ENCODE results near the gene XYLT2.
"Not testable (repeated sequence)": the region's sequence is repeated elsewhere in the genome, so short reads cannot be mapped to it uniquely, and the experiment has no call there.

The XYLT2 gene

DNA sequence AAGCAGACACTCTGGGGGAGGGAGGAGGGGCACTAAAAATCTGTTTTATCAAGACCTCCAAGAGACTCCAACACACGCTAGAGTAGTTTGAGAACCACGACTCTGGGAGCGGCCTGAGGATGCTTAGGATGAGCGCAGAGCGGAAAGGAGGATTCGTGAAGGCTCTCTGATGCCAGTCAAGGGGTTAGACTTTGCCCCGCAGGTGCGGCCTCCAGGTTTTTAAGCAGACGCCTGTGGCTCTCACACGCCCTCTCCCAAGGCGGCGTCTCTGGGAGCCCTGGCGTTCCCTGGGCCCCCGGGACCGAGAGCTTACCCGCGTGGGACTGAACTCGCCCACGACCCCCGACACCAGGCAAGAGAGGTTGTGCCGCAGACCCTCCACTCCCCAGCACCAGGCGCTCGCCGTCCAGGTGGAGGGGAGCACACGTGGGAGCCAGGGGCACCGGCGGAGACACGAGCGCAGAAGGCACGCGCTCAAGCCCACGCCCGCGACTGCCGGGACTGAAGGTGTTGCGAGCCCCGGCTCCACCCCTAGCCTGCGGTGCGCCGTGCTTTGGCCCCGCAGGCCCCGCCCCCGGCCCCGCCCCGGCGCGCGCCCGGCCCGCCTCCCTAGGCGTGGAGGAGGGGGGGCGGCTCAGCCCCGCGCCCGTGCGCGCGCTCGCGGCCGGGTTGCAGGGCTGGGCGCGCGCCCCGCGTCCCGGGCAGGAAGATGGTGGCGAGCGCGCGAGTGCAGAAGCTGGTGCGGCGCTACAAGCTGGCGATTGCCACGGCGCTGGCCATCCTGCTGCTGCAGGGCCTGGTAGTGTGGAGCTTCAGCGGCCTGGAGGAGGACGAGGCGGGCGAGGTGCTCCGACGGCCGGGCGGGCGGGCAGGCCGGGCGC is at the start of gene XYLT2:
TSS of gene XYLT2 (plus strand) at position 695 of the 881 bp plus-strand sequence. CDS start at position 710, 15 bp downstream.
- peak within 1 kb of the TSS; percentile 40 for H3K27ac ChIP-seq
- DNase-seq (ENCODE audit: low read depth, low spot score) = peak; percentile 27

DNA sequence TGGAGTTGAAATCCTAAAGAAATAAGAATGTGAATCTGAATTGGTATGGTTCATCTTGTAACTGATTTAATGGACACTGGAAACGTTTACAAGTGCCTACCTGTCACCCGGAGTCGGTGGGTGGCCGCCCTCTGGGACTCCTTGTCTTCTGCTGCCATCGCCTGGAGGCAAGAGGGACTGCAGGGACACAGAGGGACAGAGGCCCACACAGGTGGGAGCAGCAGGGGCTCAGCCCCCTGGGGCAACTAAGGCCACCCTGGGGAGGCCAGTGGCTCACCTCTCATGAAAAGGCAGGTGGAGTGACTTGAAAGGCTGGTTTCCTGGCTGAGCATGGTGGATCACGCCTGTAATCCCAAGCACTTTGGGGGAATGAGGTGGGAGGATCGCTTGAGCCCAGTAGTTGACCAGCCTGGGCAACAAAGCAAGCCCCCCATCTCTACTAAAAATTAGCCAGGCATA is 48.5 kb upstream of the XYLT2 start:
- H3K27ac ChIP-seq = no peak overlapping the region
- no peak for DNase-seq (ENCODE audit: low read depth, low spot score)

DNA sequence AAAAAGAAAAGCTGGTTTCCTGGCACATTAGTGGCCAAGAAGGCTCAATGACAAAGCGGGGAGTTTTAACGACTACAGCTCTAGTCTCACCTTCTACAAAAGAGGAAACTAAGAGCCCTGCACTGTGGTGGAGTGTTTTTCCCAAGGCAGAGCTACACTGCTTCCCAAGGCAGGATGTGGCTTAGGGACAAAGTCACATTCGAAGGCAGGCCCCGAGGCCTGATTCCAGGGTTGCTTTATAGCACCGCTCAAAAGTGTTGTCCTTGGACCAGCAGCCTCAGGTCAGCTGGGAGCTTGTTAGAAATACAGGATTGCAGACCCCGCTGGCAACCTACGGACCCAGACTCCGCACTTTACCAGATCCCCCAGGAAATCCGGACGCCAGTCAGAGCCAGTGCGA is 47.9 kb upstream of the XYLT2 start:
- no peak overlapping the region for H3K27ac ChIP-seq
- DNase-seq (ENCODE audit: low read depth, low spot score) = no peak

GRCh38 chr17:50299776-50300175 is 46.1 kb upstream of the XYLT2 start:
- no peak for DNase-seq (ENCODE audit: low read depth, low spot score)
- H3K27ac ChIP-seq = no peak overlapping the region

GRCh38 chr17:50300824-50301223 is 45.1 kb upstream of the XYLT2 start:
- H3K27ac ChIP-seq; DNase-seq (ENCODE audit: low read depth, low spot score): not testable (repeated sequence)

DNA sequence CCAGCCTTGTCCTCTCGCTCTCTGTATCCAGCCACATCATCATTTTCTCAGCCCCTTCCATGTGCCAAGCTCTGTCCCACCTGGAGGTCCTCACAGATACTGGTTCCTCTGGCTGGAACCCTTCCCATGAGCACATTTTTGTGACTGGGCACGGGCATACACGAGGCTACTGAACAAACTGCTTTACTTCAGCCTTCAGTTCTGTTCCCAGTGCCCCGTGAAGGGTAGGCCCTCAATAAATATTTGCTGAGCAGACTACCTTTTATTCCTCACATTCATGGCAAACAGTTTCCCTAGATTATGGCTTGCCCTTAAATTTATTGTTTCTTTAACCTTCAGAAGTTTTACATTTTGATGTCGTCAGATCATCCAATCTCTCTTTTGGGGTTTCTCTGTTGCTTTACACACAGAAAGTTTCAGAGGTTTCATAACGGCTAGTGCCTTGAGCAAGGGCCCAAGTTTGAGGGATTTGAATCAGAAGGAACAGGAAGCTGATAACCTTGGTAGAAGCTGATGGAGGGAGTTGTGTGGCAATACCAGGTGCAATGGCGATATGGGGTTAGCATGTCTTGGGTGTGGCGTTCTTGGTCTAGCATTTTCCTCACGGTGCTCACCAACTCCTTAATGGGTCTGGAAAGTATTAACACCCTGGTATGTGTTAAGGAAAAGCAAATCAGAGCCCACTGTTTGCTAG is 43.9 kb upstream of the XYLT2 start:
- H3K27ac ChIP-seq = no peak overlapping the region
- no peak for DNase-seq (ENCODE audit: low read depth, low spot score)

- H3K27ac ChIP-seq = no peak overlapping the region
- DNase-seq (ENCODE audit: low read depth, low spot score) = no peak
Measured at GRCh38 chr17:50303051-50303450, 42.9 kb upstream of the XYLT2 start.

DNA sequence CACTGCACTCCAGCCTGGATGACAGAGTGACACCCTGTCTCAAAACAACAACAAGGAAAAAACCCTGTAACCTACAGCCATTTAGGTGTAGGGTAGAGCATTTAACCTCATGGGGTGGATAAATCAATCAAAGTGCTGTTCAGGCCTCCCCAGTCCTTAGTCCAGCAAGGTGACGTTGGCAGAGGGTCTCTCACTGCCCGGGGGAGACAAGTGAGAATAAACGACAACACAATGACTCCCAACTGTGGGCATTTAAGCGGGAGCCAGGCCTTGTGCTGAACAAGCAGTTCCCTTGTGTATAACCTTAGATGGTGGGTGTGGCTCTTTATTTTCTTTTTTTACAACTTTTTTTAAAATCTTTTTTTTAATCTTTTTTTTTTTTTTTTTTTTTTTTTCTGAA is 42.3 kb upstream of the XYLT2 start:
- H3K27ac ChIP-seq = no peak overlapping the region
- no peak for DNase-seq (ENCODE audit: low read depth, low spot score)

DNA sequence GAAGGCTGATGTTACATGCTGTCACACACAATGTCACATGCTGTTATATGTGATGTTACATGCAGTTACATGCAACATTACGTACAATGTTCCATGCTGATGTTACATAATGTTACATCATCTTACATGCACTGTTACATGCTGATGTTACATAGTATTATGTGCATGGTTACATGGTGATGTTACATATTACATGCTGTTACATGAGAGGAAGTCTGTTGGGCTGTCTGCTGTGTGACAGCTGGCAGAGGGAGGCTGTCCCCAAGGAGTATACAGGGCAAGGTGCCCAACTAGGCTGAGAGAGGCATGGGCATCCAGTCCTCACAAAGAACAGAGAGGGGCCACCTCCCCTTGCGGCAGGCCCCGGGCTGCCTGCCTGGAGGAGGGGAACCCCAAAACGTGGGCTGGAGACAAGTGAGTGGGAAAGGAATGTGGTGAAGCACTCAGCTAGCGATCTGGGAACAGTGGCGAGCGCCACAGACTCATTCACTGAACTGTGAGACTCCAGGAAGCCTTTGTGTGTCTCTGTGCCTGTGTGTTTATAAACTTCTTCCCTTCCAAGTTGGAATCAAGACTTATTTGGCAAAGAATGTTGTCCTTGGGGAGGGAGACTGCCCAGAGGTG is 41.0 kb upstream of the XYLT2 start:
- no peak overlapping the region for H3K27ac ChIP-seq
- DNase-seq (ENCODE audit: low read depth, low spot score) = no peak

- no peak for DNase-seq (ENCODE audit: low read depth, low spot score)
Measured at GRCh38 chr17:50307654-50308053, 38.3 kb upstream of the XYLT2 start.

DNA sequence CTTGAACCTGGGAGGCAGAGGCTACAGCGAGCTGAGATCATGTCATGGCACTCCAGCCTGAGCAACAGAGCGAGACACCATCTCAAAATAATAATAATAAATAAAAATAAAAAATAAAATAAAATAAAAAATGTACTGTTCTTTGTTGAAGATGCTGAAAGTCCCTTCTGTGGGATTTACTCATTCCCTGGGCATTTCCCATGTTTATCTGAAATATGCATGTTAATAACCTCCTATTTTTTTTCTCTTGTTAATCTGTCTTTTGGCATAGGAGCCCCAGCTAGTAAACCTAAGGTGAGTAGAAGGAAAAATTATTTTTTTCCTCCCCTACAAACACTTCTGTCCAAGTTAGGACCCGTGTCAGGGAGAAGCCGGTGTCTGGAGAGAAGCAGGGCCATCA is 37.3 kb upstream of the XYLT2 start:
- DNase-seq (ENCODE audit: low read depth, low spot score) = no peak
- H3K27ac ChIP-seq = no peak overlapping the region

More at GRCh38 chr17:50307654-50308053, 38.3 kb upstream of the XYLT2 start:
- no peak overlapping the region for H3K27ac ChIP-seq

DNA sequence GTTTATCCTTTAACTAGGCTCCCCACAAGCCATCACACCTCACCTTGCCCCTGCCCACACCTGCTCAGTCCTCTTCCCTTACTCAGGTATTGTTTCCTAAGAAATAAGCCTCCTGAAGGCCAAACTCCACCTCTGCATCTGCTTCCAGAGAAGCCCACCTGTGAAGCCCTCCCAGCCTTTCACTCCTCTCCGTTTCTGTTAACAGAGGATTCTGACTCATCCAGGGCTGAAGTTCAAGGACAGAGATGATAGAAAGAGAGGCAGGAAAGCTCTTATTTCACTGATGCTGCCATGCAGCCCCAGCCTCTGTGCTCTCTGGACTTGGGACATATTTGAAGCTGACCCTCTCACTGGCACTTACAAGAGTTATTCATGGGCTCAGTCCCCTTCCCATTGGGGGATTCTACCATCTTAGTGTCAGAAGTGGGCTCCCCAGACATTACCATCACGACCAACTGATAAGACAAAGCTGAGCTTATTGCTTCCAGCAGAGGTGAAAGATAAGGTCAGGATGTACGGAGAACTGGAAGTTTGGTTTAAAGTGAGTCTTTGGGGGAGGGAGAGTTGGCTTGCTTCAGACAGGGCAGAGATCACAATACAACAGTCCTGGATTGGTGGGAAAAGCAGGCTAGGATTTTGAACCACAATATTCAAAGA is 35.3 kb upstream of the XYLT2 start:
- DNase-seq (ENCODE audit: low read depth, low spot score) = no peak

GRCh38 chr17:50311112-50311460 is 34.8 kb upstream of the XYLT2 start:
- no peak for DNase-seq (ENCODE audit: low read depth, low spot score)
- no peak overlapping the region for H3K27ac ChIP-seq

More for the DNA sequence above, 35.3 kb upstream of the XYLT2 start:
- H3K27ac ChIP-seq = no peak overlapping the region

- no peak for DNase-seq (ENCODE audit: low read depth, low spot score)
- H3K27ac ChIP-seq = no peak overlapping the region
Measured at GRCh38 chr17:50311483-50311882, 34.4 kb upstream of the XYLT2 start.

DNA sequence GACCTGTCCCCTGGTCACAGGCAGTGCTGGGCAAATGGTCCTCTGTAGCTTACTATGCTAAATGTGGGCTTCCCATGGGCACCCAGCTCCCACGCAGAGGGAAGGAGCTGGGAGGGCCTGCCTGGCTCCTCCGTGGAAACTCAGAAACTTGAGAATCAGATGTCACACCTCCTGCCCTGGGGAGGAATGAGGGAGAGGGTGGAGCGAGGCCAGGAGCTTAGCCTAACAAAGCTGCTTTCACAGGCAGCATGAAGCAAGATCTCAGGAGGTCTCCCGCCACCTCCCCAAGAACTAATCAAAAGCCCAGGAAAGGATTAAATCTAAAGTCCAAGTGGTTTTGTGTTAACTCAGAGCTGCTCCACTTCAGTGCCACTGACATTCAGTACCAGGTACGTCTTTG is 33.6 kb upstream of the XYLT2 start:
- DNase-seq (ENCODE audit: low read depth, low spot score) = no peak
- H3K27ac ChIP-seq = no peak overlapping the region

DNA sequence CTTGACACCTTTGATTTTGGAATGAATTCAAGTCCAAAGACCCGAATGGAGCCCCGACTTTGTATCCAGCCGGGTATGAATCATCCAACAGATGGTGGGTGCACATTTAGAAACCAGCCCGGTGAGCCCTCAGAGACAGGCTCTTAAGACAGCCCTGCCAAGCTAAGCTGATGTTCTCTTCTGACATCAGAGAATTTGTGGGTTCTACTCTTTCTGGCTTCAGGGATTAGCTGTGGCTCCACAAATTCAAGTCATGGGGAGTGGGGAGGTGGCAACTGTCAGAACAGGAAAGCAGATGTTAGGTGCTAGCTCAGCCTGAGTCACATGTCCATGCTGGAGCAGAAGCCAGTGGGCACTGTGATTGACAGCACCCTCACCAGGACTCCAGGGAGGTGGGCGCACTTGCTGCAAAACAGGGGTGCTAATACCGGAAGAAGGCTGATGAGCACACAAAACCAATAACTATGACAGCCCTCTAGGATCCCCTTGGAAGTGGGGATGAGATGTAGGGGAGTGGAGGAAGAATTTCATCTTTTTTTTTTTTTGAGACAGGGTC is 31.4 kb upstream of the XYLT2 start:
- no peak overlapping the region for H3K27ac ChIP-seq
- no peak for DNase-seq (ENCODE audit: low read depth, low spot score)

DNA sequence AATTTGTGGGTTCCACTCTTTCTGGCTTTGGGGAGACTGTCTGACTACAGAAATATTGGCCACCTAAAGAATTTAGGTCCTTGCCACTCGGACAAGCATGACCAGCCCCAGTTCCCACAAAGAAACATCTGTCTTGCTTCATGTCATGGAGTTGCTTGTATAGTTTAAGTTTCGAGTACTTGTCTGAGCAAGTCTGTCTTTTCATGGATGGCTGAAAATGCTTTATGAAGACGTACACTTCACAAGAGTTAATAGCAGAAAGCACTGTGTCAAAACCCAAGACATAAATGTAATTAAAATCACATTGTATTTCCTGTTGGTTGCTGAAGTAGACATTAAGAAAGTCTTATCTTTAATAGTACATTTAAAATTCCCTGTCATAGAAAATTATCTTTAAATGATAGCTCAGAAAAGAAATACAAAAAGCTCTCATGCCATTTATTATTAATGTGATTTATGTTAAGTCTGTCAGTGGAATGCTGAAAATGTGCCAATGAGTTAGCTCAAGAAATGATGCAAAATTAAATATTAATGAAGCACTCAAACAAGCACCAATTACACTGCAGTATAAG is 29.8 kb upstream of the XYLT2 start:
- H3K27ac ChIP-seq = peak overlapping the region; percentile 73
- DNase-seq (ENCODE audit: low read depth, low spot score) = peak; percentile 71

- peak overlapping the region; percentile 73 for H3K27ac ChIP-seq
- not testable (repeated sequence) for DNase-seq (ENCODE audit: low read depth, low spot score)
Measured at GRCh38 chr17:50316660-50317059, 29.3 kb upstream of the XYLT2 start.

DNA sequence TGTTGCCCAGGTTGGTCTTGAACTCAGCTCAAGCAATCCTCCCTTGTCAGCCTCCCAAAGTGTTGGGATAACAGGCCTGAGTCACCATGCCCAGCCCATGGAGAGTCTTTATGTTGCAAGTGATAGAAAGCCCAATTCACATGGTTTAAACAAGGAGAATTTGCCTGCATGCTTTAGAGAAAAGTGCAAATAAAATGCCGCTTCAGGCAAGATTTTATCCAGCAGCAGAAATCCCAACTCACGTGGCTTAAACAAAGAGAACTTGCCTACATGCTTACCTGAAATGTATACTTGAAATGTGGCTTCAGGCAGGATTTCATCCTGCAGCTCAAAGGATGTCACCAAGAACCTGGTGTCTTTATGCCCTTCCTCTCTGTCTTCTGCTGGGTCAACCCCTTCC is 28.8 kb upstream of the XYLT2 start:
- peak overlapping the region; percentile 73 for H3K27ac ChIP-seq
- DNase-seq (ENCODE audit: low read depth, low spot score) = no peak

All from epithelial cell of prostate (primary cell).